K562 (cell line): ENCODE data around the gene CARMIL1.

Source experiments
- ATF6 ChIP-seq: sonication (generic); formaldehyde crosslinking; IDR thresholded peaks from 2 replicates; pipeline ENCODE4 v1.4.0; 2020; ENCODE audit warnings: mild to moderate bottlenecking, missing genetic modification reagents
- EHMT2 ChIP-seq: fragments of 450-650 bp; IDR thresholded peaks from 2 replicates; pipeline ENCODE4 v1.6.1; 2018; ENCODE audit warnings: antibody characterized with exemption
- NR1H2 ChIP-seq: sonication (generic); formaldehyde crosslinking; IDR thresholded peaks from 2 replicates; pipeline ENCODE4 v1.4.0; 2020; ENCODE audit warnings: mild to moderate bottlenecking, missing genetic modification reagents
- TAF1 ChIP-seq: IDR thresholded peaks from 2 replicates; pipeline ENCODE4 v1.6.1; 2011; ENCODE audit warnings: mild to moderate bottlenecking, low read length, moderate library complexity; ENCODE audit not compliant: insufficient read depth, control insufficient read depth, severe bottlenecking; ENCODE audit errors: extremely low read depth
- ZNF146 ChIP-seq: IDR thresholded peaks from one replicate; pipeline ENCODE4 v1.6.1; 2018; ENCODE audit warnings: missing compliant biosample characterization; ENCODE audit not compliant: unreplicated experiment
- TF ChIP-seq, protein P1 (sequence below): fragments of 250-450 bp; sonication (Bioruptor Pico); IDR thresholded peaks from 2 replicates; pipeline ENCODE4 v1.5.0; 2021
- TF ChIP-seq, protein P2 (sequence below): fragments of 450-650 bp; IDR thresholded peaks from 2 replicates; pipeline ENCODE4 v1.6.1; 2016; ENCODE audit warnings: antibody characterized with exemption
- TF ChIP-seq, protein P3 (sequence below), 3 experiments: IDR thresholded peaks in 2 of 3; conservative IDR thresholded peaks in 1 of 3; 2 replicates each; pipeline ENCODE4 v1.5.1; 2011 to 2012; ENCODE audit warnings: low read length in 3 of 3, mild to moderate bottlenecking in 3 of 3, control low read depth in 2 of 3, improper control_type of control experiment in 1 of 3, inconsistent platforms in 1 of 3, low read depth in 1 of 3, mixed read lengths in 1 of 3, moderate library complexity in 1 of 3; ENCODE audit not compliant: insufficient read depth in 2 of 3

DNA sequence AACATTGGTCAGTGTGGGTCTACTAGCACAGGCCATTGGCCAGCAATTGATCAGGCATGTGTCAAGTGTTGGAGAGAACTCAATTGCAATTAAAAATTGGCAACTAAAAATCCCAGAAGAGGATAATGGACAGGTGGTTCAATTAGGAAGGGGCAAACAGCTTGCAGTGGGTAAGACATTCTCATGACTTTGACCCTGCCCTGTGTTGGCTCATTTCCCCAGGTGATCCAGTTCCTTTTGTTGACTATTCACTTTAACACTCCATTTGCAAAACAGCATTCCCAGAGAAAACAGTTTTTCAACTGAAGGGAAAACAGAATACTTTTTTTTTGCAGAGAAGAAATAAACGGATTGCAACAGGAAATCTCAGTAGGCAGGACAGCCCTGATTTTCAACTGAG lies 343.9 kb downstream of the CARMIL1 start:
- TF ChIP-seq ZNF146 (CRISPR knock-in tag) (no peak), ATF6 (CRISPR knock-in tag) (no peak), TAF1 (no peak), EHMT2 (no peak), NR1H2 (CRISPR knock-in tag) (no peak)
- TF ChIP-seq, protein P1, sequence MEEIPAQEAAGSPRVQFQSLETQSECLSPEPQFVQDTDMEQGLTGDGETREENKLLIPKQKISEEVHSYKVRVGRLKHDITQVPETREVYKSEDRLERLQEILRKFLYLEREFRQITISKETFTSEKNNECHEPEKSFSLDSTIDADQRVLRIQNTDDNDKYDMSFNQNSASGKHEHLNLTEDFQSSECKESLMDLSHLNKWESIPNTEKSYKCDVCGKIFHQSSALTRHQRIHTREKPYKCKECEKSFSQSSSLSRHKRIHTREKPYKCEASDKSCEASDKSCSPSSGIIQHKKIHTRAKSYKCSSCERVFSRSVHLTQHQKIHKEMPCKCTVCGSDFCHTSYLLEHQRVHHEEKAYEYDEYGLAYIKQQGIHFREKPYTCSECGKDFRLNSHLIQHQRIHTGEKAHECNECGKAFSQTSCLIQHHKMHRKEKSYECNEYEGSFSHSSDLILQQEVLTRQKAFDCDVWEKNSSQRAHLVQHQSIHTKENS (CRISPR knock-in tag) = no peak
- TF ChIP-seq, protein P2, sequence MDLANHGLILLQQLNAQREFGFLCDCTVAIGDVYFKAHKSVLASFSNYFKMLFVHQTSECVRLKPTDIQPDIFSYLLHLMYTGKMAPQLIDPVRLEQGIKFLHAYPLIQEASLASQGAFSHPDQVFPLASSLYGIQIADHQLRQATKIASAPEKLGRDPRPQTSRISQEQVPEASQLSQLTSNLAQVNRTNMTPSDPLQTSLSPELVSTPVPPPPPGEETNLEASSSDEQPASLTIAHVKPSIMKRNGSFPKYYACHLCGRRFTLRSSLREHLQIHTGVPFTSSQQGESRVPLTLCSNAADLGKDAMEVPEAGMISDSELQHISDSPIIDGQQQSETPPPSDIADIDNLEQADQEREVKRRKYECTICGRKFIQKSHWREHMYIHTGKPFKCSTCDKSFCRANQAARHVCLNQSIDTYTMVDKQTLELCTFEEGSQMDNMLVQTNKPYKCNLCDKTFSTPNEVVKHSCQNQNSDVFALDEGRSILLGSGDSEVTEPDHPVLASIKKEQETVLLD = no peak
- TF ChIP-seq, protein P3, sequence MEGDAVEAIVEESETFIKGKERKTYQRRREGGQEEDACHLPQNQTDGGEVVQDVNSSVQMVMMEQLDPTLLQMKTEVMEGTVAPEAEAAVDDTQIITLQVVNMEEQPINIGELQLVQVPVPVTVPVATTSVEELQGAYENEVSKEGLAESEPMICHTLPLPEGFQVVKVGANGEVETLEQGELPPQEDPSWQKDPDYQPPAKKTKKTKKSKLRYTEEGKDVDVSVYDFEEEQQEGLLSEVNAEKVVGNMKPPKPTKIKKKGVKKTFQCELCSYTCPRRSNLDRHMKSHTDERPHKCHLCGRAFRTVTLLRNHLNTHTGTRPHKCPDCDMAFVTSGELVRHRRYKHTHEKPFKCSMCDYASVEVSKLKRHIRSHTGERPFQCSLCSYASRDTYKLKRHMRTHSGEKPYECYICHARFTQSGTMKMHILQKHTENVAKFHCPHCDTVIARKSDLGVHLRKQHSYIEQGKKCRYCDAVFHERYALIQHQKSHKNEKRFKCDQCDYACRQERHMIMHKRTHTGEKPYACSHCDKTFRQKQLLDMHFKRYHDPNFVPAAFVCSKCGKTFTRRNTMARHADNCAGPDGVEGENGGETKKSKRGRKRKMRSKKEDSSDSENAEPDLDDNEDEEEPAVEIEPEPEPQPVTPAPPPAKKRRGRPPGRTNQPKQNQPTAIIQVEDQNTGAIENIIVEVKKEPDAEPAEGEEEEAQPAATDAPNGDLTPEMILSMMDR (IDR thresholded peaks at IDR 0.05 in 2 of 3, conservative IDR thresholded peaks at IDR 0.05 in 1 of 3; ENCODE audit: insufficient read depth in 2 of 3, low read depth in 1 of 3, low read length in 3 of 3) = no peak
